ENCODE measurements around the gene COLEC11. TPM values are rescaled to one million over a fixed set of nuclear protein-coding genes. Genes with fewer than 3 reads are reported as not detected.

COLEC11 gene
- total and polyA plus RNA-seq, 9 of the 15 experiments (the other 6 are each of a cell fraction or from before 2014, with no cell fraction given), result 0.32 to 4.3 (median 1.8) TPM

DNA sequence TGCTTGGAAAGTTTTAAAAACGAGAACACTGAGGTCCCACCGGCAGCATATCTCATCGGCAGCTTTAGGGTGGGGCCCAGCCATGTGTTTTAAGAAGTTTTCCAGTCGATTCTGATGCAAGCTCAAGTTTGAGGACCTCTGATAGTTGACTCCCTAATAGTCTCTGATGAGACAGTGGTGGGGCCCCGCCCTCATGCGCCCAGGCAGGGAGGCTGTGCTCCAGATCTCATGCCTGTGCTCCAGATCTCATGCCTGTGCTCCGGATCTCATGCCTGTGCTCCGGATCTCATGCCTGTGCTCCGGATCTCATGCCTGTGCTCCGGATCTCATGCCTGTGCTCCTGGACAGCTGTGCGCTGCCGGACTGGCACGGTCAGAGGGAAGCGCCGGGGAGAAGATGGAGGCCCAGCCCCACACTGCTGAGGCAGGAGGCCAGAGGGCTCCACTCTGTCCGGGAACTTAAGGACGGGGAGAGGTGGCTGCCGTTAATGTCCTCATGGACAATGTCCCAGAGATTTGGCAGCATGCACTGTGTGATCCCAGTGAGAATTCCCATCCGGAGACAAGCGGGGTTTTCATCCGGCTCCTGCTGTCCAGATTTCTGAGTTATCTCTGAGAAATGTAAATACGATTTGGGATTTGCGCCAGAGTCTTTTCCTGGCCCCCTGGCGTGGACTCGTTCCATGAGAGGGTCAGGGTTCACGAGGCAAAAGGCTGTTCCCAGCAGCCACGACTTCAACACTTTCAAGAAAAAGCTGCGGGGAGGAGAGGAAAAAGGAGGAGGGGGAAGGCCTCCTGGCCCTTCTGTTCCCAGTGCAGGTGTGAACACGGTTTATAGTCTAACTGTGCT lies 9.4 kb upstream of the COLEC11 start (continued):
- TF ChIP-seq, protein P1, sequence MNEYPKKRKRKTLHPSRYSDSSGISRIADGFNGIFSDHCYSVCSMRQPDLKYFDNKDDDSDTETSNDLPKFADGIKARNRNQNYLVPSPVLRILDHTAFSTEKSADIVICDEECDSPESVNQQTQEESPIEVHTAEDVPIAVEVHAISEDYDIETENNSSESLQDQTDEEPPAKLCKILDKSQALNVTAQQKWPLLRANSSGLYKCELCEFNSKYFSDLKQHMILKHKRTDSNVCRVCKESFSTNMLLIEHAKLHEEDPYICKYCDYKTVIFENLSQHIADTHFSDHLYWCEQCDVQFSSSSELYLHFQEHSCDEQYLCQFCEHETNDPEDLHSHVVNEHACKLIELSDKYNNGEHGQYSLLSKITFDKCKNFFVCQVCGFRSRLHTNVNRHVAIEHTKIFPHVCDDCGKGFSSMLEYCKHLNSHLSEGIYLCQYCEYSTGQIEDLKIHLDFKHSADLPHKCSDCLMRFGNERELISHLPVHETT (CRISPR knock-in tag; conservative IDR thresholded peaks at IDR 0.05 in 1 of 2, IDR thresholded peaks at IDR 0.05 in 1 of 2), result no peak
- TF ChIP-seq CBX2 (IDR thresholded peaks at IDR 0.05; ENCODE audit: insufficient read depth, low read length, poor library complexity, severe bottlenecking) (no peak), ZKSCAN1 (IDR thresholded peaks at IDR 0.05; ENCODE audit: low read depth, low read length) (no peak)

DNA sequence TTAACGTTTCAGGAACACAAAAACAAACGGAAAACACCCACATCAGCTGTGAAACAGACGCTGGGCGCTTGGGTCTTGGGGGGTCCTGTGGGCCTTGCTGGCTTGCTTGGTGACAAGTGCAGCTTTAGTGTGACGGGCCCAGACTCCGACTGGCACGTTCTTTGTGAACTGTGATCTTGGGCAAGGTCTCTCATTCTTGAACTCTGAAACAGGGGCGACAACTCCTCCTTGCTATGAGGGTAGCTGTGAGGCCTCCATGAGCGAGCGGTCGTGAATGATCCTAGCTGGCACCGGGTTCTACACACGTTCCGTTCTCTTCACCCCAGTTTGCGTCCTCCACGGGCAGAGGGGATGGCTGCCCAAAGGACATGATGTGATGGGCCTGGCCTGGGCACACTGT lies 8.7 kb upstream of the COLEC11 start:
- POLR2A ChIA-PET, result interaction anchor here (1.7 to 2.1 kb wide), 2 partner anchors 10 to 16 kb away, joined by 11 to 16 read pairs; no protein-coding TSS in a partner anchor
- FAIRE-seq (no peak), DNase-seq (ENCODE audit: extremely low read depth in 1 of 4, low spot score in 3 of 4) (no peak), ATAC-seq (no peak)
- H3K36me3 ChIP-seq (ENCODE audit: control insufficient read depth, insufficient read depth, low read length), result peaks cover 22% of the 10 kb centered on the region
- H2AFZ ChIP-seq (ENCODE audit: low read depth, low read length), result no peak overlapping the region
- no peaks in the 10 kb centered on the region; the same call in 1 of the 2 replicates for H4K20me1 ChIP-seq (replicated peaks; ENCODE audit: control insufficient read depth, insufficient read depth, low read length)
- H3K4me2 ChIP-seq (ENCODE audit: insufficient read depth, low read length), result no peak overlapping the region
- intact Hi-C loops (cut with micrococcal nuclease) (no loop called here), in situ Hi-C loops (cut with MboI) (no loop called here)
- H3K4me1 ChIP-seq (replicated peaks in 1 of 2; ENCODE audit: control insufficient read depth in 2 of 2, insufficient read depth in 2 of 2, low read length in 2 of 2), result peaks cover 20 to 31% of the 10 kb centered on the region in 2 experiments; a peak in 4 of 5 replicates
- no peaks in the 10 kb centered on the region for H3K9me3 ChIP-seq (replicated peaks; ENCODE audit: control insufficient read depth, insufficient read depth, low read depth, low read length)
- H3K79me2 ChIP-seq (ENCODE audit: control insufficient read depth, insufficient read depth, low read length), result no peaks in the 10 kb centered on the region
- H3K9ac ChIP-seq (ENCODE audit: insufficient read depth in 1 of 2, low read depth in 2 of 2, low read length in 2 of 2), result peak overlapping the region in 1 of 2 experiments; percentile 39; a peak in 1 of 4 replicates
- no peak for TF ChIP-seq FOXK2 (conservative IDR thresholded peaks at IDR 0.05 in 1 of 2, IDR thresholded peaks at IDR 0.05 in 1 of 2; ENCODE audit: low read depth in 2 of 2)
- no peak for TF ChIP-seq SMAD3 (CRISPR knock-in tag; conservative IDR thresholded peaks at IDR 0.05)
- TF ChIP-seq RB1 (IDR thresholded peaks at IDR 0.05; ENCODE audit: low read depth), result no peak
- WGBS (ENCODE audit: insufficient coverage, low coverage, missing lambda C conversion rate), result 91% methylated on average over 13 of the region's 16 CpGs
- BruUV-seq (replicated peaks), result no TSS peak
- no peaks in the 10 kb centered on the region for H3K27me3 ChIP-seq (ENCODE audit: control insufficient read depth in 2 of 2, insufficient read depth in 2 of 2, low read length in 2 of 2)
- no peak overlapping the region for H3K27ac ChIP-seq (ENCODE audit: extremely low read depth, low read depth, low read length)
- CTCF ChIA-PET (ENCODE audit: low intra/inter-chr PET ratio), result no interaction called here
- H3K9me1 ChIP-seq (ENCODE audit: control insufficient read depth, insufficient read depth, low read length), result no peaks in the 10 kb centered on the region
- H3K4me3 ChIP-seq, result no peak overlapping the region
